GM13976 (cell line): ENCODE measurements around the gene EFEMP1.

Source experiments
- DNase-seq: peaks from one replicate; pipeline ENCODE4 v3.0.0; 2012; ENCODE audit warnings: low spot score
- CTCF ChIP-seq: IDR thresholded peaks from 2 replicates; pipeline ENCODE4 v1.5.1; 2012; ENCODE audit warnings: borderline replicate concordance, mild to moderate bottlenecking; ENCODE audit not compliant: insufficient read depth; ENCODE audit errors: extremely low read depth, missing control alignments, control extremely low read depth
- in situ Hi-C: fragments of 300-500 bp; cut with MboI; formaldehyde crosslinking; loops from one replicate; pipeline ENCODE4 v1.12.0; 2022; ENCODE audit warnings: low sequenced_read_pairs, mixed read lengths, inconsistent platforms; ENCODE audit not compliant: unreplicated experiment

EFEMP1 gene

GRCh38 chr2:55917117-55917516, 6.5 kb downstream of the EFEMP1 start:
- no peak for DNase-seq
- no peak for TF ChIP-seq CTCF

GRCh38 chr2:55916473-55917049, 7.0 kb downstream of the EFEMP1 start:
- no peak for TF ChIP-seq CTCF
- in situ Hi-C loops: no loop called here

More at GRCh38 chr2:55917117-55917516, 6.5 kb downstream of the EFEMP1 start:
- in situ Hi-C loops: no loop called here

GRCh38 chr2:55914786-55915185, 8.8 kb downstream of the EFEMP1 start:
- no peak for DNase-seq
- in situ Hi-C loops: no loop called here
- no peak for TF ChIP-seq CTCF

More at GRCh38 chr2:55916473-55917049, 7.0 kb downstream of the EFEMP1 start:
- DNase-seq: no peak

- DNase-seq: no peak
- in situ Hi-C loops: no loop called here
- no peak for TF ChIP-seq CTCF
Observed at GRCh38 chr2:55912926-55913325, 10.7 kb downstream of the EFEMP1 start.

- DNase-seq: no peak
- in situ Hi-C loops: no loop called here
- TF ChIP-seq CTCF: no peak
Observed at GRCh38 chr2:55910077-55910476, 13.5 kb downstream of the EFEMP1 start.

- in situ Hi-C loops: no loop called here
- no peak for TF ChIP-seq CTCF
- DNase-seq: no peak
Observed at GRCh38 chr2:55907686-55908085, 15.9 kb downstream of the EFEMP1 start.
